ENCODE data around the gene STK10.
"Not testable (repeated sequence)": the region's sequence is repeated elsewhere in the genome, so short reads cannot be mapped to it uniquely, and the experiment has no call there.

STK10 gene

GRCh38 chr5:172164769-172165212 is 23.2 kb downstream of the STK10 start:
- DNase-seq = no peak

DNA sequence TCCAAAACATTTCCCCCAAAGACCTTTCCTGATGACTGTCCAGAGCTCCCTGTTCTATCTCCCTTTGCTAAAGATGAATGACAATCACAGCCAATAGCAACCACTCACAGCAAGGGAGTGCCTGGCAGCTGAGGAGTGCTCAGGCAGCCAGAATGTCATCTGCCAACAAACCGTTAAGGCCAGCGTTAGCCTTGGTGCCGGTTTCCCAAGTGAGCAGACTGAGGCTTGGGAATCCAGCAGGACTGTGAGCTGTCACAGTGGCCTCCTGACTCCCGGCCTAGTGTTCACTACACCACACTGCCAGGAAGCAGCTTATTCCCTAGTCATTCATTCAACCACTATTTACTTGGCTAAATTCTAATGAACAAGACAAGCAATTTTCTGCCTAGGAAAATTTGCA is 24.7 kb downstream of the STK10 start:
- no peak for DNase-seq

DNA sequence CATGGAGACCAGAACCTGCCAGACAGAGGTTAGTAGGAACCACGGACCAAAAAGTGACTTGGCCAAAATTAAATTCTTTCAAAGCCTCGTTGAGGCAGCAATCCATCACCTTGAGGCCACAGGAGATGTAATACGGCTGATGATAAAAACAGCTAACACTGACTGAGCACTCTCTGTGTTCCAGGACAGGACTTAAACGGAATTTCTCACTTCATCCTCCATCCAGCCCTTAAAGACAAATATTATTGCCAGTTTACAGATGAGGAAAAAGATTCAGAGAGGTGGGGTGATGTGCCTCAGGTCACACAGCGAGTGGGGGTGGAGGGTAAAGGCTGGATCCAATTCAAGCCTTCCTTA is 25.1 kb downstream of the STK10 start:
- DNase-seq = no peak

- no peak for DNase-seq
Observed at GRCh38 chr5:172162323-172162986, 25.6 kb downstream of the STK10 start.

DNA sequence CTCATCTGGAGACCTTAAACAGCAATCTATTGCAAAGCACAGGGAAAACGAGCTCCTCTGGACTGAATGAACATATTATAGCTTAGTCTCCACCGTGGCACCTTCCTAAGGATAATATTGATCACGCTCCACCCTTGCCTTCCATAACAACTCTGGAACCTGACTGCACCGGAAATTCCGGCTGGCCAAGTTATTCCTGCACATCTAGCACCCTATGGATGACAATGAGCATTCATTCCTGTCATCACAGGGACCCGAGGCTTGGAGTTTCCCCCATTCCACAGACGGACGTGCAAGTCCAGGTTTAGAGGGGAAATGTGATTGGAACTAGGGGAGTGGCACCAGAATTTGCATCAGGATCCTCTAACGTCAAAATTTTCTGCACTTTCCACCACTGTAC is 27.5 kb downstream of the STK10 start:
- no peak for DNase-seq

DNA sequence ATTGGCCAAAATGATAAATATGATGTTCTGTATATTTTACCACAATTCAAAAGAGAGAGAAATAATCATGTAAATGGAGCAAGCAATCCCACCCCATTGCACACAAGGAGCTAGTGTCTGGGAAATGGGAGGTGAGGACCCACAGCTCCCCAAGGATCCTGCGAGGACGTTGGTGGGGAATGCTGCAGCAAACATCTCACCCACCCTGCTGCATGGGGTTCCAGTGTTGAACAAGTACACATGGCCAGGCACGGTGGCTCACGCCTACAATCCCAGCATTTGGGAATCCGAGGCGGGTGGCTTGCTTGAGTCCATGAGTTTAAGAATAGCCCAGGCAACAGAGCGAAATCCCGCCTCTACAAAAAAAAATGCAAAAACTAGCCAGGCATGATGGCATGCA is 29.0 kb downstream of the STK10 start:
- no peak for DNase-seq

DNA sequence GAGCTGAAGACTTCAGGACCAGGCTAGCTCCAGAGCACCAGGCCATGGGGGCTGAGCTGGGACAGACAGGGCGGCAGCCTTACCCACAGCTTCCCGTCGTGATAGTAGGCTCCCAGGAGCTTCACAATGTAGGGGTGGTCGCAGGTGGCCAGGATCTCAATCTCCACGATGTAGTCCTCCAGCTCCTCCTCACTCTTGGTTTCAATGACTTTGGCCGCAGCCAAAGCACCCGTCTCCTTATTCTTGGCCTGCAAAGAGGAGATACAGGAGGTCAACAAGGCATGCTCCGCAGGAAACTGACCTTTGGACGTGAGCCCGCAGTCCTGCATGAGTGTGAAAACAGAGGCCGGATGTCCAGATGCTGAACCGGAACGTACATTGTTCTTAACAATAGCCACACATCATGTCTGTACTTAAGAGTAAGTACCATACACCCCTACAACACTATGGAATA is 31.5 kb downstream of the STK10 start:
- no peak for DNase-seq

GRCh38 chr5:172155101-172155500 is 32.9 kb downstream of the STK10 start:
- DNase-seq = not testable (repeated sequence)

DNA sequence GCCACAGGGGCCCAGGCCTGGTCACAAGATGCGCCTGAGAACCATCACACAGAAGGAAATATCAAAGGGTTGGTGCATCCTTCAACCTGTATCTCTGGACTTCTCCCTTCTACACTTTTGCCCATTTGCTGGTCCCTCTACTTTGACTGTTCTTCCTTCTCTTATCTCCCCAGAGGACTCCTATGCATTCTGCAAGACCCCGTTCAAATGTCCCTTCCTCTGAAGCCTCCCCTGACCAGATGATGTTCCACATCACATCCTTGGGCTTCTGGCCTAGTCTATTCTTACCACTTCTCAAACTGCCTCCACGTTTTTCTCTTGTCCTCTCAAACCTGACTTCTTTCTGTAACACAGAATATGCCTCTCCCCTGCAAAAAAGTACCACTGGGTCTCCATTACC is 34.3 kb downstream of the STK10 start:
- no peak for DNase-seq

DNA sequence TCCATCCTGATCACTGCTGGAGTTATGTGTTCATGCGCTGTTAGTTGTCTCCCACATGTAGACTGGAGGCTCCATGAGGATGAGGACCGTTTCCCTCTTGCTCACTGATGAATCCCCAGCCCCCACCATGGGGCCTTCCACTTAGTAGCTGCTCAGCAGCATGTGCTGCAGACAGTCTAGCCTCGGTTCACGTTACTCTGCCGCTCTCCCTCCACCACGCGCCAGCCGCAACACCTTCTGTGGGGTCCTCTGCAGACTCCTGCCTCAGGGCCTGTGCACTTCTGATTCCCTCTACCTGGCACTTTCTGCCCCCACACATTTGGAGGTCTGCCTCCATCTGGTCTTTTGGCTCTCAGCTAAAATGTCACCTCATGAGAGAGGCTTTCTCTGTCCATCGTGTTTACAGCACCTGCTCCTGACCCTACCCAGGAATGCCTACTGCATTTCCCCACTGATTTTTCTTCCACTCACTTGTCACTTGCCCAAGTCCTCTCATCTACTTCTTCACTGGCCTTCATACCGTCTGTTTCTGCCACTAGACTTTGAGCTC is 36.3 kb downstream of the STK10 start:
- no peak for DNase-seq

- DNase-seq = no peak
Observed at GRCh38 chr5:172150514-172151425, 37.3 kb downstream of the STK10 start.

- DNase-seq = not testable (repeated sequence)
Observed at GRCh38 chr5:172149481-172149880, 38.5 kb downstream of the STK10 start.

GRCh38 chr5:172149073-172149472 is 39.0 kb downstream of the STK10 start:
- DNase-seq = no peak

- DNase-seq = no peak
Observed at GRCh38 chr5:172148381-172148780, 39.6 kb downstream of the STK10 start.

DNA sequence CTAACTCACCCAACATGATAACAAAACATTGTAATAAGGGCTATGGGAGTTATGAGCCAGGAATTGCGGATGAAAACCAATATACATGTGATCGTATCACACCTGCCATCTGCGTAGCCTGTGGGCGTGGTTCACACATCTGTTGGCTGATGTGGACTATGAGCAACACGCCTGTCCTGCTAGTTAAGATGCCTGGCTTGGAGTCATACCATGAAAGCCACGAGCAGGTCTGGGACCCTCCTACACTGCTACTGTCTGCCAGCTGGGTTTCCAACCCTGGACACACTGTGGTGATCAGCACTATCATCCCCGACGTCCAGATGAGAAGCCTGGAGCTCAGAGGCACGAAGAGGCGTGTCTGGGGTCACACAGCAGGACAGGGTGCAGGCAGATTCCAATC is 40.2 kb downstream of the STK10 start:
- DNase-seq = no peak

- no peak for DNase-seq
Observed at GRCh38 chr5:172146748-172147092, 41.3 kb downstream of the STK10 start.

DNA sequence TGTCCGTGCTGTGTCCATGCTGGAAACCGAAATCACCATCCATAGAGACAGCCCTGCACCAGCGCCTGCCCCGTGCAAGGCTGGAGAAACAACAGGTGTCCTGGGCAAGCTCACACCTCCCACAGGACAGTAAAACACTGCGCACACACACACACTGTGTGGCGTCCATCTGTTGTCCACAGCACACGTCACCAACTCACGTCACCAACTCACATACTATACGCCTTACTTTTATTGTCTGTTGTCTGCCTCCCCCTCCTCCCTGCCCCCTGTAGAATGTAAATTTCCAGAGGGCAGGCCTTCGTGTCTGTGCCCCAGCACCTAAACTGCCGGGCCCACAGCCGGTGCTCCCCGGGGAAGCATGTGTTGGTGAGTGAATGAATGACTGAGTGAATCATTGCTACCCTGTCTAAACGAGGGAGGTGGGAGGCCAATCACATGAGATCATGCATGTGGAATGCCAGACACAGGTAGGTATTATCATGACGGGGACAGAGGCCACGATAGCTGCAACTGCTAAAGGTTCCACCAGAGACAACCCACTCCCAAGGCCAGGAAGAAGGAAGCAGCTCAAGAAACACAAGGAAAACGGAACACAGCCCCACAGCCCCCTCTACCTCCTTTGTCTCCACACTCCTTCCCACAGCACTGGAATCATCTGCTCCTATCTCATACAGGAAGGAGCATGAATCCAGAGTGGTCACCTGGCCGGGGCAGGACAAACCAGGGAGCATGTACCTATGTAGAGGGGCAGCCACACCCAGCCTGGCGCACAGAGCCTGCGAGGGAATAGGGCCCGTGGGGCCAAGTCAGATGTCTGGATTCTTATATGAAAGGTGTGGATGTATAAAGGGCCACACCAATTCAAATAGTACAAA is 41.9 kb downstream of the STK10 start:
- DNase-seq = no peak

GRCh38 chr5:172144931-172145869 is 42.8 kb downstream of the STK10 start:
- no peak for DNase-seq

- DNase-seq = no peak
Observed at GRCh38 chr5:172144291-172144815, 43.7 kb downstream of the STK10 start.

GRCh38 chr5:172143875-172144274 is 44.1 kb downstream of the STK10 start:
- DNase-seq = no peak

DNA sequence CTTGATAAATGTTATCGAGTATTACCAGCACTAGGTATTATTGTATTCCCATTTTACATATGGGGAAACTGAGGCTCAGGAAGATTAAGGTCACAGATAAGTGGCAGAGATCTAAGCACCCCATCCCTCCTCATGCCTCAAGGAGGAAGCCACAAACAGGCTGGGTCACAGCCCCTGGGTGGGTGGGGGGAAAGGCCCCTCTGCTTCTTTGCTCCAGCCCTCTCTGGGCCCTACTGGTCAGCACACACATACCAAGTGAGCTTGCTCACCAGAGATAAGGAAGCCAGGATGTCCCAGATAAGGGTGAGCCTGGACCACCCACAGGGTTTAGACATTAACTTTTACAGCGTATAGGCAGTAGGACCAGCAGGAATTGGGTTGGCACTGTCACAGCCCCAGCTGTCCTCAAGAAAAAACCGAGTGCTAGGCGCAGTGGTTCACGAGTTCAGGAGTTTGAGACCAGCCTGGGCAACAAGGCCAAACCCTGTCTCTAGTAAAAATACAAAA is 45.3 kb downstream of the STK10 start:
- no peak for DNase-seq
